Fibroblast of upper back skin (primary cell): ENCODE results near the gene TBC1D28.
"Not testable (repeated sequence)": the region's sequence is repeated elsewhere in the genome, so short reads cannot be mapped to it uniquely, and the experiment has no call there.

Source experiments
- DNase-seq: peaks from one replicate; pipeline ENCODE4 v3.0.0-alpha.2; 2013

Gene TBC1D28

DNA sequence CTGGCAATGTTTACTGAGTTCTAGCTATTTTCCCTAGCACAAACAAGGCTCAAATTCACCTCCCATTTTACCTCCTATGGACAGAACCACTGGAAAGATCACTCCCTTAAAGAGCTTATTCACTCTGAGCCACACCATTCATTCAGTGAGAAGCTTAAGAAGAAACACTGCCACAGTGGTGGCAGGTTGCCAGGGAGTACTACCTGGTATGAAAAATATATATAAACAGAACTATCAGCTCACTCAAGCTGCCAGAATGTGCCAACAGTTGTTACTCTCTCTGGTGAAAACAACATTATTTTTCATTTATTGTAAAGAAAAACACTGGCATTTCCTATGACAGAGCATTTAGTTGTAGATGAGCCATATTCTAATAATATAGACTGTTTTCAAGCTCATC is 31.2 kb downstream of the TBC1D28 start:
- not testable (repeated sequence) for DNase-seq

DNA sequence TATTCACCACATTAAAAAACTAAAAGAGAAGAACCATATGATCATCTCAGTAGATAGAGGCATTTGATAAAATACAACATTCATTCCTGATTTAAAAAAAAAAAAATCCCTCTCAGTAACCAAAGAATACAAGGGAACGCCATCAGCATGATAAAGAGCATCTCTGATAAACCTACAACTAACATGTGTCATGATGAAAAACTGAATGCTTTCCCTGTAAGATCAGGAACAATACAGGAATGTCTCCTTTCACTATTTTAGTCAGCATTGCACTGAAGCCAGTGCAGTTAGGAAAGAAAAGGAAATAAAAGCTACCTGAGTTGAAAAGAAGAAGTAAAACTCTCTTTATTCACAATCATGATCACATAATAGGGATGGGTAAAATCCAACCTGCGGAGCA is 51.1 kb downstream of the TBC1D28 start:
- DNase-seq: not testable (repeated sequence)
